IMR-90 (cell line): ENCODE results near the gene RYR2. TPM values are rescaled to one million over a fixed set of nuclear protein-coding genes. Genes with fewer than 3 reads are reported as not detected.

Source experiments
- ATAC-seq: fragments of 200-7000 bp; cut with Tn5 transposase; 2 replicates; pipeline ENCODE4 v1.9.1; 2020; ENCODE audit warnings: low read depth, mild to moderate bottlenecking, moderate library complexity
- BruUV-seq: library from RNA; stranded (reverse); fragments of 400-500 nt; replicated peaks from 2 replicates; lab custom pipeline; 2021; lab: Mats Ljungman, UMichigan
- CTCF ChIA-PET: fragments of 300-600 bp; formaldehyde crosslinking; extraction: SDS; loops from one replicate; lab custom pipeline; 2021; ENCODE audit warnings: antibody characterized with exemption; lab: Yijun Ruan, JAX
- POLR2A ChIA-PET: fragments of 300-600 bp; sonication (Branson Sonifier 250); formaldehyde crosslinking; loops from one replicate; lab custom pipeline; 2022; ENCODE audit warnings: antibody characterized with exemption; ENCODE audit not compliant: unreplicated experiment; lab: Charles Lee
- DNase-seq: peaks from one replicate; pipeline ENCODE4 v3.0.0; 2013
- H2AFZ ChIP-seq: replicated peaks from 2 replicates; pipeline ENCODE3; 2013; ENCODE audit warnings: low read length, mild to moderate bottlenecking; ENCODE audit not compliant: poor library complexity
- H2AK5ac ChIP-seq: 2 replicates; pipeline ENCODE4 v1.6.1; 2013; ENCODE audit warnings: low read depth, low read length, inconsistent platforms
- H2AK9ac ChIP-seq: replicated peaks from 2 replicates; pipeline ENCODE3; 2013; ENCODE audit warnings: mild to moderate bottlenecking, low read depth, low read length, moderate library complexity; ENCODE audit not compliant: poor library complexity
- H2BK120ac ChIP-seq: 2 replicates; pipeline ENCODE4 v1.6.1; 2013; ENCODE audit warnings: low read depth, low read length, inconsistent platforms
- H2BK15ac ChIP-seq: 3 replicates; pipeline ENCODE4 v1.6.1; 2013; ENCODE audit warnings: low read depth, low read length, inconsistent platforms
- H2BK20ac ChIP-seq: 2 replicates; pipeline ENCODE4 v1.6.1; 2013; ENCODE audit warnings: low read depth, mild to moderate bottlenecking, inconsistent platforms, low read length, moderate library complexity
- H2BK5ac ChIP-seq: 2 replicates; pipeline ENCODE4 v1.6.1; 2013; ENCODE audit warnings: mild to moderate bottlenecking, low read depth, low read length, inconsistent platforms; ENCODE audit not compliant: poor library complexity, severe bottlenecking
- H3K14ac ChIP-seq: replicated peaks from 2 replicates; pipeline ENCODE4 v1.6.1; 2013; ENCODE audit warnings: low read depth, low read length, inconsistent platforms
- H3K18ac ChIP-seq: 2 replicates; pipeline ENCODE4 v1.6.1; 2013; ENCODE audit warnings: low read depth, low read length, control low read depth
- H3K23ac ChIP-seq: 2 replicates; pipeline ENCODE4 v1.6.1; 2013; ENCODE audit warnings: low read depth, low read length, inconsistent platforms
- H3K27ac ChIP-seq: 2 replicates; pipeline ENCODE4 v1.5.1; 2013; ENCODE audit warnings: mild to moderate bottlenecking, control low read depth, low read length; ENCODE audit not compliant: insufficient read depth
- H3K27me3 ChIP-seq: 2 replicates; pipeline ENCODE4 v1.6.1; 2013; ENCODE audit warnings: low read length; ENCODE audit not compliant: control insufficient read depth, insufficient read depth
- H3K36me3 ChIP-seq: 2 replicates; pipeline ENCODE4 v1.6.1; 2013; ENCODE audit warnings: low read length, mixed read lengths; ENCODE audit not compliant: control insufficient read depth, insufficient read depth
- H3K4ac ChIP-seq: 2 replicates; pipeline ENCODE4 v1.6.1; 2013; ENCODE audit warnings: low read depth, low read length, inconsistent platforms
- H3K4me1 ChIP-seq: 2 replicates; pipeline ENCODE4 v1.6.1; 2013; ENCODE audit warnings: low read length, mixed read lengths; ENCODE audit not compliant: control insufficient read depth, insufficient read depth
- H3K4me2 ChIP-seq: 2 replicates; pipeline ENCODE4 v1.6.1; 2013; ENCODE audit warnings: low read depth, mild to moderate bottlenecking, control low read depth, low read length, moderate library complexity
- H3K4me3 ChIP-seq: 2 replicates; pipeline ENCODE4 v1.5.1; 2013; ENCODE audit warnings: low read depth, mild to moderate bottlenecking, control low read depth, low read length, moderate library complexity; ENCODE audit not compliant: insufficient read depth
- H3K56ac ChIP-seq: 2 replicates; pipeline ENCODE4 v1.6.1; 2013; ENCODE audit warnings: low read length, inconsistent platforms; ENCODE audit not compliant: insufficient read depth; ENCODE audit errors: extremely low read depth
- H3K79me1 ChIP-seq, 2 experiments: 2 replicates each; pipeline ENCODE4 v1.6.1; 2013; ENCODE audit warnings: low read length in 2 of 2, inconsistent platforms in 1 of 2, low read depth in 1 of 2
- H3K9ac ChIP-seq: 2 replicates; pipeline ENCODE4 v1.6.1; 2013; ENCODE audit warnings: low read depth, low read length, control low read depth
- H3K9me1 ChIP-seq: 2 replicates; pipeline ENCODE4 v1.6.1; 2013; ENCODE audit warnings: low read length, inconsistent platforms; ENCODE audit not compliant: insufficient read depth
- H3K9me3 ChIP-seq: 2 replicates; pipeline ENCODE4 v1.6.1; 2013; ENCODE audit warnings: low read length; ENCODE audit not compliant: control insufficient read depth, insufficient read depth
- H4K20me1 ChIP-seq: 2 replicates; pipeline ENCODE4 v1.6.1; 2013; ENCODE audit warnings: low read length, inconsistent platforms; ENCODE audit not compliant: insufficient read depth
- H4K5ac ChIP-seq: 2 replicates; pipeline ENCODE4 v1.6.1; 2013; ENCODE audit warnings: mild to moderate bottlenecking, low read depth, low read length, control low read depth
- H4K8ac ChIP-seq, 2 experiments: 2 replicates each; pipeline ENCODE4 v1.6.1; 2013; ENCODE audit warnings: low read depth in 2 of 2, low read length in 2 of 2, control low read depth in 1 of 2, inconsistent platforms in 1 of 2
- H4K91ac ChIP-seq: 2 replicates; pipeline ENCODE4 v1.6.1; 2013; ENCODE audit warnings: low read depth, low read length, inconsistent platforms; ENCODE audit not compliant: insufficient read depth
- BHLHE40 ChIP-seq: fragments of 150-350 bp; IDR thresholded peaks from 2 replicates; pipeline ENCODE4 v1.6.1; 2016; ENCODE audit warnings: mild to moderate bottlenecking, low read depth, low read length
- CEBPB ChIP-seq: IDR thresholded peaks from 2 replicates; pipeline ENCODE4 v1.6.1; 2012; ENCODE audit warnings: low read depth, low read length, improper control_type of control experiment
- CHD1 ChIP-seq: IDR thresholded peaks from 2 replicates; pipeline ENCODE4 v1.6.1; 2012; ENCODE audit warnings: low read depth, low read length, improper control_type of control experiment
- CTCF ChIP-seq: conservative IDR thresholded peaks from 2 replicates; pipeline ENCODE4 v1.5.1; 2012; ENCODE audit warnings: mild to moderate bottlenecking, low read depth, low read length, improper control_type of control experiment
- ELK1 ChIP-seq: fragments of 150-350 bp; IDR thresholded peaks from 2 replicates; pipeline ENCODE4 v1.6.1; 2016; ENCODE audit warnings: low read depth, mild to moderate bottlenecking, low read length, moderate library complexity, borderline replicate concordance
- FOS ChIP-seq: fragments of 150-350 bp; IDR thresholded peaks from 2 replicates; pipeline ENCODE4 v1.6.1; 2016; ENCODE audit warnings: low read depth, low read length
- MAFK ChIP-seq: IDR thresholded peaks from 2 replicates; pipeline ENCODE4 v1.6.1; 2012; ENCODE audit warnings: low read depth, low read length, improper control_type of control experiment
- MAZ ChIP-seq: IDR thresholded peaks from 2 replicates; pipeline ENCODE4 v1.6.1; 2012; ENCODE audit warnings: low read depth, mild to moderate bottlenecking, low read length, improper control_type of control experiment, moderate library complexity, borderline replicate concordance
- MXI1 ChIP-seq: IDR thresholded peaks from 2 replicates; pipeline ENCODE4 v1.6.1; 2012; ENCODE audit warnings: low read depth, mild to moderate bottlenecking, low read length, moderate library complexity, borderline replicate concordance
- NFE2L2 ChIP-seq: fragments of 150-350 bp; IDR thresholded peaks from 2 replicates; pipeline ENCODE4 v1.6.1; 2016; ENCODE audit warnings: low read depth, mild to moderate bottlenecking, low read length
- POLR2A ChIP-seq: IDR thresholded peaks from 2 replicates; pipeline ENCODE4 v1.6.1; 2012; ENCODE audit warnings: mild to moderate bottlenecking, low read depth, low read length
- RAD21 ChIP-seq: IDR thresholded peaks from 2 replicates; pipeline ENCODE4 v1.6.1; 2012; ENCODE audit warnings: low read length, improper control_type of control experiment
- RCOR1 ChIP-seq: IDR thresholded peaks from 2 replicates; pipeline ENCODE4 v1.6.1; 2012; ENCODE audit warnings: mild to moderate bottlenecking, low read length, improper control_type of control experiment; ENCODE audit not compliant: insufficient replicate concordance
- RFX5 ChIP-seq: IDR thresholded peaks from 2 replicates; pipeline ENCODE4 v1.8.0; 2012; ENCODE audit warnings: low read depth, mild to moderate bottlenecking, low read length, moderate library complexity
- SMC3 ChIP-seq: fragments of 150-350 bp; IDR thresholded peaks from 2 replicates; pipeline ENCODE4 v1.6.1; 2016; ENCODE audit warnings: low read depth, mild to moderate bottlenecking, antibody characterized with exemption, low read length, moderate library complexity
- USF2 ChIP-seq: fragments of 150-350 bp; IDR thresholded peaks from 2 replicates; pipeline ENCODE4 v1.6.1; 2017; ENCODE audit warnings: mild to moderate bottlenecking, antibody characterized with exemption, low read length, low read depth
- WGBS, 2 experiments: methylation state at CpG; one replicate each; pipeline versions ENCODE4 v1.1.5 to v1.1.7; 2013; ENCODE audit warnings: missing lambda C conversion rate in 2 of 2; ENCODE audit not compliant: insufficient read length in 1 of 2; ENCODE audit errors: extremely low coverage in 2 of 2; 5-methylcytosine and 5-hydroxymethylcytosine counted together
- dilution Hi-C: fragments of 300-500 bp; cut with HindIII; formaldehyde crosslinking; loops from one replicate; pipeline ENCODE4 v1.14.3; 2018; ENCODE audit warnings: low sequenced_read_pairs; ENCODE audit not compliant: unreplicated experiment
- in situ Hi-C: fragments of 300-500 bp; cut with MboI; formaldehyde crosslinking; loops from 3 replicates; pipeline ENCODE4 v1.14.3; 2019; ENCODE audit warnings: low sequenced_read_pairs, inconsistent platforms, mixed read lengths
- intact Hi-C: fragments of 100-400 bp; cut with micrococcal nuclease; formaldehyde crosslinking; loops from 2 replicates; pipeline ENCODE4 v1.10.0; 2022
- polyA plus RNA-seq, 3 experiments: library from polyadenylated mRNA; depleted of rRNA; stranded (reverse); fragments of >200 nt; gene quantifications; 2 replicates each; pipeline ENCODE4 v1.2.3, GENCODE V29; 2012; ENCODE audit warnings: low replicate concordance in 1 of 3
- total RNA-seq: library from RNA; depleted of rRNA; stranded (reverse); fragments of >200 nt; gene quantifications from 2 replicates; pipeline ENCODE4 v1.2.3, GENCODE V29; 2012

RYR2 gene
- total and polyA plus RNA-seq, 2 of the 4 experiments (the other 2 are of a cell fraction) = not detected

GRCh38 chr1:237172118-237172485 is 130.1 kb downstream of the RYR2 start:
- no peak for ATAC-seq
- in situ Hi-C loops = no loop called here
- dilution Hi-C loops = no loop called here

More at GRCh38 chr1:237172118-237172485, 130.1 kb downstream of the RYR2 start:
- H3K9me1 ChIP-seq = no peaks in the 10 kb centered on the region
- no peak overlapping the region for H2AK9ac ChIP-seq
- H3K4ac ChIP-seq = no peak overlapping the region
- TF ChIP-seq RAD21 (no peak), RCOR1 (no peak), CHD1 (no peak), ELK1 (no peak), FOS (no peak), MXI1 (no peak), NFE2L2 (no peak), RFX5 (no peak), CEBPB (no peak), MAFK (no peak), CTCF (no peak), USF2 (no peak), BHLHE40 (no peak), POLR2A (no peak), MAZ (no peak), SMC3 (no peak)
- no peaks in the 10 kb centered on the region for H3K36me3 ChIP-seq
- H3K27me3 ChIP-seq = no peaks in the 10 kb centered on the region
- H3K4me3 ChIP-seq = no peak overlapping the region
- H2AK5ac ChIP-seq = no peak overlapping the region
- H2AFZ ChIP-seq = no peak overlapping the region
- no peak overlapping the region for H3K18ac ChIP-seq
- no peak overlapping the region for H3K27ac ChIP-seq
- POLR2A ChIA-PET = no interaction called here
- no peak for DNase-seq
- intact Hi-C loops = no loop called here
- H2BK20ac ChIP-seq = no peak overlapping the region
- no peaks in the 10 kb centered on the region for H4K20me1 ChIP-seq
- no peaks in the 10 kb centered on the region for H3K79me1 ChIP-seq
- CTCF ChIA-PET = interaction anchor here (1.1 kb wide), 1 partner anchor 14 kb away, joined by 4 read pairs; no protein-coding TSS in a partner anchor
- no peaks in the 10 kb centered on the region for H3K4me1 ChIP-seq
- H2BK120ac ChIP-seq = no peak overlapping the region
- H3K56ac ChIP-seq = no peak overlapping the region
- H2BK15ac ChIP-seq = no peak overlapping the region
- H3K14ac ChIP-seq = no peak overlapping the region
- H3K9me3 ChIP-seq = peaks cover 4% of the 10 kb centered on the region
- H4K91ac ChIP-seq = no peak overlapping the region
- no CpG with 5 or more reads among the region's 1 CpG for WGBS, 2 experiments
- no TSS peak for BruUV-seq
- no peak overlapping the region for H4K8ac ChIP-seq
- no peak overlapping the region for H3K4me2 ChIP-seq
- no peak overlapping the region for H4K5ac ChIP-seq
- H3K9ac ChIP-seq = no peak overlapping the region
- no peak overlapping the region for H3K23ac ChIP-seq
- no peak overlapping the region for H2BK5ac ChIP-seq
